KMS-11 (cell line): Measurements from ENCODE around the gene POLR3E.

ENCODE experiments used
- H2AFZ ChIP-seq: fragments of 200-600 bp; sonication (generic); 2 replicates; pipeline ENCODE4 v1.6.1; 2016; ENCODE audit warnings: antibody characterized with exemption, mixed run types, low read depth
- H3K27ac ChIP-seq: fragments of 200-600 bp; sonication (generic); 2 replicates; pipeline ENCODE4 v1.6.1; 2016; ENCODE audit warnings: mild to moderate bottlenecking, mixed run types
- H3K27me3 ChIP-seq: fragments of 200-600 bp; sonication (generic); 2 replicates; pipeline ENCODE4 v1.6.1; 2017; ENCODE audit warnings: mild to moderate bottlenecking, low read depth, mixed run types, moderate library complexity; ENCODE audit not compliant: insufficient read depth
- H3K36me3 ChIP-seq: fragments of 200-600 bp; sonication (generic); 2 replicates; pipeline ENCODE4 v1.6.1; 2017; ENCODE audit warnings: mild to moderate bottlenecking, mixed run types; ENCODE audit not compliant: insufficient read depth
- H3K4me1 ChIP-seq: fragments of 200-600 bp; sonication (generic); 2 replicates; pipeline ENCODE4 v1.6.1; 2016; ENCODE audit warnings: mild to moderate bottlenecking, low read depth, mixed run types; ENCODE audit not compliant: poor library complexity, severe bottlenecking
- H3K4me2 ChIP-seq: fragments of 200-600 bp; sonication (generic); 2 replicates; pipeline ENCODE4 v1.7.0; 2016; ENCODE audit warnings: mild to moderate bottlenecking, mixed run types
- H3K4me3 ChIP-seq: fragments of 200-600 bp; sonication (generic); IDR thresholded peaks from 2 replicates; pipeline ENCODE4 v1.6.1; 2017; ENCODE audit warnings: low read depth, low read length, mixed read lengths; ENCODE audit not compliant: insufficient read depth
- H3K79me2 ChIP-seq: fragments of 200-600 bp; sonication (generic); 2 replicates; pipeline ENCODE4 v1.6.1; 2016; ENCODE audit warnings: low read depth, mixed run types; ENCODE audit not compliant: insufficient read depth
- H3K9ac ChIP-seq: fragments of 200-600 bp; sonication (generic); 2 replicates; pipeline ENCODE4 v1.6.1; 2016; ENCODE audit warnings: mild to moderate bottlenecking, mixed run types
- H4K20me1 ChIP-seq: fragments of 200-600 bp; sonication (generic); 2 replicates; pipeline ENCODE4 v1.6.1; 2016; ENCODE audit warnings: mild to moderate bottlenecking, mixed run types; ENCODE audit not compliant: insufficient read depth
- TF ChIP-seq, protein P1 (sequence below): fragments of 200-600 bp; sonication (generic); conservative IDR thresholded peaks from 2 replicates; pipeline ENCODE4 v1.6.1; 2017; ENCODE audit warnings: low read depth, mild to moderate bottlenecking, antibody characterized with exemption, low read length, moderate library complexity, mixed read lengths

Gene POLR3E

DNA sequence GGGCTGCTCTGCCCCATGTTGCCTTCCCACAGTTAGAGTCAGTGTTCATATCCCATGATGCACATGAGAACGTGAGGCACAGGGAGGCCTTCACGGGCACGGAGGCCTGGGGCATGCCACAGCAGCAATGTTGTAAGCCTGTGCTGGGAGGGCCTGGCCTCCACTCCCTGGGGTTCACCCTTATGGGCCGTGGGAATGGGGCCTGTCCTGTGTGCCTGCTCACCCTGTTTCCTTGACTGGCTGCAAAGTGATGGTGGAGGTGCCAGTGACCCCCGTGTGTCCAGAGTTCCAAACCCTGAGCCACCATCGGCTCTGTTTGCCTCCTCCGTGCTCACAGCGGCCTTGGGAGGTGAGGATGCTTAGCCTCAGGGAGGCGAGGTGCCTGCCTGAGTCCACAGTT lies 9.6 kb downstream of the POLR3E start:
- Histone ChIP-seq H3K79me2 (peaks cover 25% of the 10 kb centered on the region; the same call in 1 of the 2 replicates), H3K9ac (no peak overlapping the region), H4K20me1 (no peaks in the 10 kb centered on the region), H3K36me3 (peaks cover 2% of the 10 kb centered on the region; the same call in 1 of the 2 replicates), H3K27ac (no peak overlapping the region), H2AFZ (no peak overlapping the region), H3K4me2 (no peak overlapping the region), H3K4me1 (no peaks in the 10 kb centered on the region), H3K4me3 (no peak overlapping the region), H3K27me3 (no peaks in the 10 kb centered on the region)
- TF ChIP-seq, protein P1, sequence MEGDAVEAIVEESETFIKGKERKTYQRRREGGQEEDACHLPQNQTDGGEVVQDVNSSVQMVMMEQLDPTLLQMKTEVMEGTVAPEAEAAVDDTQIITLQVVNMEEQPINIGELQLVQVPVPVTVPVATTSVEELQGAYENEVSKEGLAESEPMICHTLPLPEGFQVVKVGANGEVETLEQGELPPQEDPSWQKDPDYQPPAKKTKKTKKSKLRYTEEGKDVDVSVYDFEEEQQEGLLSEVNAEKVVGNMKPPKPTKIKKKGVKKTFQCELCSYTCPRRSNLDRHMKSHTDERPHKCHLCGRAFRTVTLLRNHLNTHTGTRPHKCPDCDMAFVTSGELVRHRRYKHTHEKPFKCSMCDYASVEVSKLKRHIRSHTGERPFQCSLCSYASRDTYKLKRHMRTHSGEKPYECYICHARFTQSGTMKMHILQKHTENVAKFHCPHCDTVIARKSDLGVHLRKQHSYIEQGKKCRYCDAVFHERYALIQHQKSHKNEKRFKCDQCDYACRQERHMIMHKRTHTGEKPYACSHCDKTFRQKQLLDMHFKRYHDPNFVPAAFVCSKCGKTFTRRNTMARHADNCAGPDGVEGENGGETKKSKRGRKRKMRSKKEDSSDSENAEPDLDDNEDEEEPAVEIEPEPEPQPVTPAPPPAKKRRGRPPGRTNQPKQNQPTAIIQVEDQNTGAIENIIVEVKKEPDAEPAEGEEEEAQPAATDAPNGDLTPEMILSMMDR, result no peak

DNA sequence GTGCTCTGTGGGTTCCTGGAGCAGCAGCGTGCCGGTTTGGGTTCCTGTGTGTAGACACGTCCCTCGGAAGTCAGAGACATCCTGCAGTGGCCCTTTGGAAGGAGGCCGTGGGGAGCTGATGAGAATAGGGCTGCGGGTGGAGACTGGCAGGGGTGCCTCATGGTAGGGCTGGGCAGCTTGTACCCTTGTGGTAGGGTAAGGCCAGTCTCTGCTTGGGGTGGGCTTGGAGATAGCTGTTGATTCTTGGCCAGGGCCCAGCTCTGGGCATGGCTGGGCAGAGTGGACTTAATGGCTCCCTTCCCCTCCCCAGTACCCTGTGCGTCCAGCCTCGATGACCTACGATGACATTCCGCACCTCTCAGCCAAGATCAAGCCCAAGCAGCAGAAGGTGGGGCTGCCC lies 10.6 kb downstream of the POLR3E start:
- H3K36me3 ChIP-seq, result peaks cover 7% of the 10 kb centered on the region; the same call in 1 of the 2 replicates

DNA sequence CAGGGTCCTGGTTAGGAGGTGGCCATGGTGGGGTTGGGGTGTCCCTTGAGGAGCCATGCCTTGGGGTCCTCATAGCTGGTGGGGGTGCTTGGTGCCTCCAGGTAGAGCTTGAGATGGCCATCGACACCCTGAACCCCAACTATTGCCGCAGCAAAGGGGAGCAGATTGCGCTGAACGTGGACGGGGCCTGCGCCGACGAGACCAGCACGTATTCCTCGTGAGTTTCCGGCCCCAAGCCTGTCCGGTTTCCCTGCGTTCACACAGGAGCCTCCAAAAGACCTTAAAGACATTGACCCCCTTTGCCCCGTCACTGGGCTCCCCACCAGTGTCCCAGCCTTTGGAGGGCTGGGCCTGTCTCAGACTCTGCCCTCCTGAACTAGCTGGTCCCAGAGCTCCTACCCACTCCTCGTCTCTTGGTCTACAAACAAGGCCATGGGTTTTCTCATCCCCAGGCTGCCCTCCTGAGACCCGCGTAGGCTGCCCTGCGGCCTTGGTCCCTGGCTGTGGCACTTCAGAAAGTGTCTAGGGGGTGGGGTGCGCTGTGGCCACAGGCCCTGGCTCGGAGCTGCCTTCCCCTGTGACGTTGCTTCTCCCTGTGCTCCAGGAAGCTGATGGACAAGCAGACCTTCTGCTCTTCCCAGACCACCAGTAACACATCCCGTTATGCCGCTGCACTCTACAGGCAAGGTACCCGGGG lies 11.8 kb downstream of the POLR3E start:
- H3K4me1 ChIP-seq, result no peaks in the 10 kb centered on the region
- no peak overlapping the region for H3K4me3 ChIP-seq
- no peak overlapping the region for H3K4me2 ChIP-seq
- TF ChIP-seq, protein P1, result no peak
- no peak overlapping the region for H2AFZ ChIP-seq
- no peaks in the 10 kb centered on the region for H4K20me1 ChIP-seq
- no peaks in the 10 kb centered on the region for H3K27me3 ChIP-seq
- peaks cover 5% of the 10 kb centered on the region; the same call in 1 of the 2 replicates for H3K79me2 ChIP-seq
- no peak overlapping the region for H3K27ac ChIP-seq
- H3K9ac ChIP-seq, result no peak overlapping the region
- peaks cover 7% of the 10 kb centered on the region; the same call in 1 of the 2 replicates for H3K36me3 ChIP-seq

More for the DNA sequence above, 10.6 kb downstream of the POLR3E start:
- TF ChIP-seq, protein P1, result no peak
- Histone ChIP-seq H3K4me2 (no peak overlapping the region), H3K79me2 (peaks cover 14% of the 10 kb centered on the region; the same call in 1 of the 2 replicates), H2AFZ (no peak overlapping the region), H3K4me1 (no peaks in the 10 kb centered on the region), H3K27ac (no peak overlapping the region), H3K9ac (no peak overlapping the region), H4K20me1 (no peaks in the 10 kb centered on the region), H3K4me3 (no peak overlapping the region), H3K27me3 (no peaks in the 10 kb centered on the region)

DNA sequence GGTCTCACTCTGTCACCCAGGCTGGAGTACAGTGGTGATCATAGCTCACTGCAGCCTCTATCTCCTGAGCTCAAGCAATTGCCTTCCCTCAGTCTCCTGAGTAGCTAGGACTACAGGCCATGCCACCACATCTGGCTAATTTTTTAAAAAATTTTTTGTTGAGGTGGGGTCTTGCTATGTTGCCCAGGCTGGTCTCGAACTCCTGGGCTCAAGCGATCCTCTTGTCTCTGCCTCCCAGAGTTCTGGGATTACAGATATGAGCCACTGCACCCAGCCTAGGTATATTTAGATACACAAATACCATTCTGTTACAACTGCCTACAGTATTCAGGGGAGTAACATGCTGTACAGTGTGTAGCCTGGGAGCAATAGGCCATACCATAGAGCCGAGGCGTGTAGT lies 14.3 kb downstream of the POLR3E start:
- no peaks in the 10 kb centered on the region for H3K27me3 ChIP-seq
- peaks cover 7% of the 10 kb centered on the region; the same call in 1 of the 2 replicates for H3K36me3 ChIP-seq
- no peaks in the 10 kb centered on the region for H3K79me2 ChIP-seq
- H4K20me1 ChIP-seq, result no peaks in the 10 kb centered on the region
- no peaks in the 10 kb centered on the region for H3K4me1 ChIP-seq
- TF ChIP-seq, protein P1, result no peak
- no peak overlapping the region for H3K27ac ChIP-seq
- H3K4me2 ChIP-seq, result no peak overlapping the region
- H2AFZ ChIP-seq, result no peak overlapping the region
- no peak overlapping the region for H3K4me3 ChIP-seq
- no peak overlapping the region for H3K9ac ChIP-seq
